Dermis blood vessel endothelial cell (primary cell): ENCODE measurements around the gene SEMA3G. TPM values are rescaled to one million over a fixed set of nuclear protein-coding genes. Genes with fewer than 3 reads are reported as not detected.

Source experiments
- DNase-seq: peaks from one replicate; pipeline ENCODE4 v3.0.0; 2010
- total RNA-seq: library from RNA; depleted of rRNA; stranded (reverse); fragments of >200 nt; gene quantifications from 2 replicates; pipeline ENCODE4 v1.2.3, GENCODE V29; 2014

The SEMA3G gene
- total RNA-seq, 1 donor from 2014 or later: 30.5 TPM

DNA sequence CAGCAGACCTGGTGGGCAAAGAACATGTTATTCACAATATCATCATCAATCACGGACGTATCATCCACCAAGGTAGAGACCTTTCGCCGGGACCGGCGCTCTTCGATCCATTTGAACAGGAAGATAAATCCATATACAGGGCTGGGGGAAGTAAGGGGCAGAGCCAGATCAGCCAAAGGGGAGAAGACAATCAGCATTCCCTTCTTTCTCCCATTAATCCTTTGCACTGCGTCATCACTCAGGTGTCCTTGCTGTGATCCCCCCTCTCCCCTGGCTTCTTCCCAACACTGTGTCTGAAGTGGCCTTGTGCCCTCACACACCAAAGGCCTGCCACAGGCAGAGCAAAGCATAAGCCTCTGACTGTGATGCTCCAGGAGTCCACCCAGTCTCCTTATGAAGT lies 36.4 kb downstream of the SEMA3G start:
- no peak for DNase-seq

GRCh38 chr3:52407779-52408178 lies 37.1 kb downstream of the SEMA3G start:
- no peak for DNase-seq

- DNase-seq: no peak
These were observed 38.0 kb downstream of the SEMA3G start for GRCh38 chr3:52406791-52407510.

DNA sequence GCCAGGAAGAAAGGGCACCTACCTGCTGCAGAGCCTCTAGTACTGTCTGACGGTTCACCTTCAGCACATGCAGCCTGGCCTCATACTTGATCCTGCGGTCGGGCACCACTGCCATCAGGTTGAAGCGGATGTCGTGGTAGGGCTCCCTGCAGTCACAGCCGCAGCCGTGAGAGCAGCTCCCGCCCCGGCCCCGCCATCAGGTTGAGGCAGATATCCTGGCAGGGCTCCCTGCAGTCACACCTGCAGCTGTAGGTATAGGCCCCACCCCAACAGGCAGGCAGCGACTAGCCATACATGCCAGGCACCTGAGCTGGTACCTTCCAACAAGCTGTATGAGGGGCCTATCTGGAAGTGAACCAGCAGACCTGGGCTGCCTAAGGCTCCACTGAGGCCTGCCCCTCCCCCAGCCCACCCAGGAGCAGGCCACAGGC lies 38.7 kb downstream of the SEMA3G start:
- no peak for DNase-seq

GRCh38 chr3:52405601-52406110 lies 39.2 kb downstream of the SEMA3G start:
- DNase-seq: no peak

DNA sequence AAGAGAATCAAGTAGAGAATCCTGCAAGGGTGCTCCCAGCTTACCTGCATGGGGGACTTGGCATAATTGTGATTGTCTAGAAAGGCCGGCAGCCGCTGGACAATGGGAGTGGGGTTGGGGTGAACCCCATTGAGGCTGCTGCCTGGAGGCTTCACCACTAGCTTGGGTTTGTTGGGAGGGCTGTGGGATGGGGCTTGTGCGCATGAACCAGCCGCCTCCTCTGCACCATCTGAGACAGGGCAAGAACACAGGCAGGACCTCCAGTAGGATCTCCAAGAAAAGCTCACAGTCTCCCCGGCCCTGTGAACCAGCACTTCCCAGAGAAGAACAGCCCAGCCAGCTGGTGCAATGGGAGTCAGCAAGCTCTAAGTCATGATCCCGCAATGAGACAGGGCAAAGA lies 39.8 kb downstream of the SEMA3G start:
- DNase-seq: no peak

- DNase-seq: no peak
These were observed 40.5 kb downstream of the SEMA3G start for GRCh38 chr3:52404391-52404790.

DNA sequence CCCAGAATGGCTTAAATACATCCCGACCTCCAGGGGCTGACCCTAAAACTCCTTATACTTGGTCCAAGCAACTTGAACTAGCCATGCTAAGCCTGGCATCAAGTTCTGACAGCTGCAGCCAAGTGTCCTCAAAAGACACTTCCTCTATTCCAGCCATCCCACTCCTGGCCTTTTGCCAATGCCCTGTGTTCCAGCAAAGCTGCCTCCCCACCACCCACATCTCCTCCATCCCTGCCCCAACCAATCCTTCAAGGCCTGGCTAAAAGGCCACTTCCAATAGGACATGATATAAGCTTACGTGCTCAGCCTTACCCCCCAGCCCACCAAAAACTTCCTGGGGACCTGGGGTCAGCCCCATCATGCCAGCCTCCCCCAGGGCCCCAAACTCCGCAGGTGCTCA lies 40.9 kb downstream of the SEMA3G start:
- DNase-seq: no peak

DNA sequence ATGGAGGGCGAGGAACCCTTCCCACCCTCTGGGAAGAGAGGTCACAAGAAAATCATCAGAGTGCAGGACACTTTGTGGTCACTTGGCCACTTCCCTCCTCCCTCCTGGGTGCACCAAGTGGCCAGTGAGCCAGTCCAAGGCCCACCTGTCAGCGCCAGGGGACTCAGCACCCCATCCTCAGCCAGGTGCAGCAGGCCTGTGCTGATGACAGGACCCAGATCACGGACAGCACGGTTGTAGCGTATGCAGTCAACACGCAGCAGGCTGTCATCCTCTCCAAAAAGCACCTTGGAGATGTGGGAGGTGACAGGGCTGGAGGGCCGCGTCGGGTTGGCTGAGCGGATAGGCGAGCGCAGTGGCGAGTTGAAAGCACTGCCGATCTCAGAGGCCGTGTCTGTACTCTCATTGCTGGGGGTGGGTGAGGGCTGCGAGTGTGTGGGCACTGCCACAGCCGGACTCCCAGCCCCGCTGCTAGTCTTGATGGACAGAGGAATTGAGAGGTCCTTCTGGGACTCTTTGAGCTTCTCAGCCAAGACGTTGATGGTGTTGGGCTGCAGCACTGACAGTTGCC lies 41.5 kb downstream of the SEMA3G start:
- DNase-seq: no peak

- DNase-seq: no peak
These were observed 42.1 kb downstream of the SEMA3G start for GRCh38 chr3:52402706-52403270.

- DNase-seq: no peak
These were observed 42.8 kb downstream of the SEMA3G start for GRCh38 chr3:52402101-52402521.

DNA sequence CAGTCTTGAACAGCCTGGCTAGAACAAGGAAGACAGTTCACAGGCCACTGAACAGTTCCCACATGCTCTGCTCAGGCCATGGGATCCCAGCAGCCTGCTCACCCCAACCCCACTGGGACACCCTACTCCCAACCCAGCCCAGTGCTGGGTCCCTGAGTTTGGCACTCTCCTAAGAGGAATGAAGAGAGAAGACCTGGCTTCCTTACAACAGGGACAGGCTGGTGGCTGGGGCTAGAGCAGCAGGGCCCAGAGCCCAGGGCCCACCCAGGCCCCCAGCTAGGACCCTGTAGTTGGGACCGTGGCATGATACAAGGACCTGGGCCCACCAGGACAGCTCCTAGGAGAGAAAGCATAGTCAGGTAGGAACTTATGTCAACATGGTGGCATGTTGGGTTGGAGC lies 43.4 kb downstream of the SEMA3G start:
- DNase-seq: no peak

GRCh38 chr3:52401021-52401420 lies 43.9 kb downstream of the SEMA3G start:
- no peak for DNase-seq

DNA sequence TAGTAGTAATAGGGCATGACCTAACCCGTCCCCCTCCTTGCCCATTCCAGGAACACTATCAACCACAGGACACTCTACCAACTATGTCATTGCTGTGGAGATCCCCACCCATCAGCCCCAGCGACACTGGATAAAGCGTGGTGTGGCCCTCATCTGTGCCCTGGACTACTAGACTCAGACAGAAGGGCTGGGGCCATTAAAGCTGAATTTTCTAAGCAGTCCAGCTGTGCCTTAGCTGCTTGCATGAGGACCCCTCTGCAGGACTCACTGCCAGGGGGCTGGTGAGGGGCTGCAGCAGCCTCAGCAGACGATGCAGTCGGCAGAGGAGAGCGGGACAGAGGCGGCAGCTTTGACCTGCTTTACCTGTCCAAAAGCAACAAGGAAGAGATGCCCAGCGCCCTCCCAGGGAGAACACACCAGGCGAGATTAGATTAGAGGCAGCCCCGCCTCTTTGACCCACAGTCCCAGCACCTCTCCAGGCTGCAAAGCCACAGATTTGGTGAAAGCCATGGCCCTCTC lies 44.6 kb downstream of the SEMA3G start:
- no peak for DNase-seq

DNA sequence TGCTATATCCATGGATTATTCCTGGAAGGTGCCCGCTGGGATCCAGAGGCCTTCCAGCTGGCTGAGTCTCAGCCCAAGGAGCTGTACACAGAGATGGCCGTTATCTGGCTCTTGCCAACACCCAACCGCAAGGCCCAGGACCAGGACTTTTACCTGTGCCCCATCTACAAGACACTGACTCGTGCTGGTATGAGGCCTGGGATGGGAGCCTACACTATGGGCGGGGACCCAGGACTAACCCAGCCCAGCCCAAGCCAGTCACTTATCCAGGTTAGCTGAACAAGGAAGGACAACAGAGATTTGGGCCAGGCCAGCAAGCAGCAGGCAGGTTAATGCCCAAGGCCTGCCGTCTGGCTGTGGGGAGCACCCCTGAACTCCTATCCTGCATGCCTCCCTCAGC lies 45.3 kb downstream of the SEMA3G start:
- no peak for DNase-seq

DNA sequence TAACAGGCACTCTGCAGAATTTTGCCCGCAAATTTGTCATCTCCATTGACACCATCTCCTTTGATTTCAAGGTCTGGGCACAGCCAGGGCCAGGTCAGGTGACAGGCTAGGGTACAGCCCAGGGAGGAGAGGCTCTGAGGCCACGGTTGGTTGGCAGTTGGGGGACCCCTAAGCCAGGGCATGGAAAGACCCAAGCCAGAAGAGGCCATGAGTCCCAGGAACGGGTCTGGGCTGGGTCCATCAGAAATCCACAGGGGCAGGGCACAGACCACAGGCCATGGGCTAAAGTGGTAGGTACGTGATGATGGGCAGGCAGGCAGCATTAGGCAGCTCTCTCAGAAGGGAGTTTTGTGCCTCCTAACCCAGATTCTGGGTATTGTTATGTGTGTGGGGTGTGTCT lies 45.8 kb downstream of the SEMA3G start:
- DNase-seq: no peak

GRCh38 chr3:52398670-52399081 lies 46.2 kb downstream of the SEMA3G start:
- no peak for DNase-seq

DNA sequence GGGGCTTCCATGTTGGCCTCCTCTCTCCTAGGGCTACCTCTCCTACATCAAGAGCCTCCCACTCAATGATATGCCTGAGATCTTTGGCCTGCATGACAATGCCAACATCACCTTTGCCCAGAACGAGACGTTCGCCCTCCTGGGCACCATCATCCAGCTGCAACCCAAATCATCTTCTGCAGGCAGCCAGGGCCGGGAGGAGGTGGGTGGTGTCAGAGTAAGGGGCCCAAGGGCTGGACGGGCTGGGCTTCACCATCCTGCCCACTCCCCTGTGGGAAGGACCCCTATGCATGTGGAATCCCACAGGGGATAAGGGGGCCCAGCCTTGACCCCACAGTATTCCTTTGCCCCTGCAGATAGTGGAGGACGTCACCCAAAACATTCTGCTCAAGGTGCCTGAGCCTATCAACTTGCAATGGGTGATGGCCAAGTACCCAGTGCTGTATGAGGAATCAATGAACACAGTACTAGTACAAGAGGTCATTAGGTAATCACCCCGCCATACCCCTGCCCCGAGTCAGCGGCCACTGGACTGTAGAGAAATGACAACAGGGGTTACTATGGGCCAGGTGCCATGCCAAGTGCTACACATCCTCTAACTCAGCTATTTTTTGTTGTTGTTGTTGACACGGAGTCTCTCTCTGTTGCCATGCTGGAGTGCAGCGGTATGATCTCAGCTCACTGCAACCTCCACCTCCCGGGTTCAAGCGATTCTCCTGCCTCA lies 47.1 kb downstream of the SEMA3G start:
- DNase-seq: no peak

GRCh38 chr3:52396907-52397591 lies 47.9 kb downstream of the SEMA3G start:
- DNase-seq: no peak

GRCh38 chr3:52396011-52396906 lies 48.6 kb downstream of the SEMA3G start:
- DNase-seq: no peak

DNA sequence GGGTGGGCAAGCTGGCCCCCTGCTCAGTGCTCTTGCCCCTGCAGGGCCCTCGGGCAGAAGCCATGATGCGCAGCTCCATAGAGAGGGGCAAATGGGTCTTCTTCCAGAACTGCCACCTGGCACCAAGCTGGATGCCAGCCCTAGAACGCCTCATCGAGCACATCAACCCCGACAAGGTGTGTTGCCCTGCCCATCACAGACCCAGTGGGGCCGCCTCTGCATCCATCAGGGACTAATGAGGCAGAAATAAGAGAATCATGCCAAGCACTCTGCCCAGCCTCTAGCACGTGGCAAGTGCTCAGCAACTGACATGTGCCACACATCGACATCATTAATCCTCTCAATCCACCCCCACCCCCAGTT lies 49.4 kb downstream of the SEMA3G start:
- DNase-seq: no peak
